ENCODE data around the gene TWIST2. TPM values are rescaled to one million over a fixed set of nuclear protein-coding genes. Genes with fewer than 3 reads are reported as not detected.
A peak's percentile ranks its signal among the peaks of the same experiment; 100 is the strongest.

Gene TWIST2
- total RNA-seq, 2 donors from 2014 or later = 7.5 to 40.5 TPM

DNA sequence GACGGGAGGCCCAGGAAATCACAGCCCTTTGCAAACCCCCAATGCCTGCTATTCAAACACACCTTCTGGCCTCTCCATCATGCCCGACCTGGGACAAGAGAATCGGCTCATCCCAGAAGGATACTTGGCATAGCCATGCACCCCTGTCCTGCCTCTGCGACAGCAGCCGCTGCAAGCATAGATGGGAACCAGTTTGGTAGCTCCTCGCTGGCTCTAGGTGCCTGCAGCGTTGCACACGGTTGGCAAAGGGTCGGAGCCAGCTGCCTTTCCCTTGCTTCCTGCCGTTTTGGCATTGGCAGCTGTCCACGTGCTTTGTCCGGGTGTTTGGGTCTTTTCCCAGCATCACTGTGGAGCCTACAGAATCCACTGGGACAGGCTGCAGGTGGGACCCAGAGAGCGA lies 76.9 kb downstream of the TWIST2 start:
- intact Hi-C loops (cut with DNase I) = no loop called here
- ATAC-seq = no peak
- WGBS, 2 donors = 59 to 60% methylated on average over 8 to 13 of the region's 13 CpGs
- Histone ChIP-seq H3K36me3 (replicated peaks in 1 of 2; ENCODE audit: insufficient read depth in 1 of 2, low read depth in 2 of 2) (no peaks in the 10 kb centered on the region), H3K4me1 (no peaks in the 10 kb centered on the region), H3K4me3 (no peak overlapping the region), H3K9me3 (no peaks in the 10 kb centered on the region), H3K27me3 (no peaks in the 10 kb centered on the region), H3K27ac (no peak overlapping the region)
- peak in 1 of 4 donors; percentile 8 for DNase-seq
- TF ChIP-seq, protein P1, sequence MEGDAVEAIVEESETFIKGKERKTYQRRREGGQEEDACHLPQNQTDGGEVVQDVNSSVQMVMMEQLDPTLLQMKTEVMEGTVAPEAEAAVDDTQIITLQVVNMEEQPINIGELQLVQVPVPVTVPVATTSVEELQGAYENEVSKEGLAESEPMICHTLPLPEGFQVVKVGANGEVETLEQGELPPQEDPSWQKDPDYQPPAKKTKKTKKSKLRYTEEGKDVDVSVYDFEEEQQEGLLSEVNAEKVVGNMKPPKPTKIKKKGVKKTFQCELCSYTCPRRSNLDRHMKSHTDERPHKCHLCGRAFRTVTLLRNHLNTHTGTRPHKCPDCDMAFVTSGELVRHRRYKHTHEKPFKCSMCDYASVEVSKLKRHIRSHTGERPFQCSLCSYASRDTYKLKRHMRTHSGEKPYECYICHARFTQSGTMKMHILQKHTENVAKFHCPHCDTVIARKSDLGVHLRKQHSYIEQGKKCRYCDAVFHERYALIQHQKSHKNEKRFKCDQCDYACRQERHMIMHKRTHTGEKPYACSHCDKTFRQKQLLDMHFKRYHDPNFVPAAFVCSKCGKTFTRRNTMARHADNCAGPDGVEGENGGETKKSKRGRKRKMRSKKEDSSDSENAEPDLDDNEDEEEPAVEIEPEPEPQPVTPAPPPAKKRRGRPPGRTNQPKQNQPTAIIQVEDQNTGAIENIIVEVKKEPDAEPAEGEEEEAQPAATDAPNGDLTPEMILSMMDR (IDR thresholded peaks at IDR 0.05) = no peak
- TF ChIP-seq POLR2A (IDR thresholded peaks at IDR 0.05) = no peak

GRCh38 chr2:238925281-238925680 lies 77.4 kb downstream of the TWIST2 start:
- WGBS, 2 donors = 69 to 76% methylated on average over 10 to 13 of the region's 13 CpGs
- no peak for TF ChIP-seq POLR2A (IDR thresholded peaks at IDR 0.05)
- TF ChIP-seq, protein P1 (IDR thresholded peaks at IDR 0.05) = no peak
- ATAC-seq (no peak), DNase-seq (no peak)
- intact Hi-C loops (cut with DNase I) = no loop called here
- H3K4me3 ChIP-seq = no peak overlapping the region
- no peaks in the 10 kb centered on the region for H3K27me3 ChIP-seq
- no peaks in the 10 kb centered on the region for H3K36me3 ChIP-seq (replicated peaks in 1 of 2; ENCODE audit: insufficient read depth in 1 of 2, low read depth in 2 of 2)
- no peaks in the 10 kb centered on the region for H3K4me1 ChIP-seq
- H3K9me3 ChIP-seq = no peaks in the 10 kb centered on the region
- H3K27ac ChIP-seq = no peak overlapping the region

GRCh38 chr2:238925816-238926521 lies 78.1 kb downstream of the TWIST2 start:
- no peaks in the 10 kb centered on the region for H3K27me3 ChIP-seq
- no peak for TF ChIP-seq POLR2A (IDR thresholded peaks at IDR 0.05)
- TF ChIP-seq, protein P1 (IDR thresholded peaks at IDR 0.05) = no peak
- H3K27ac ChIP-seq = no peak overlapping the region
- no peaks in the 10 kb centered on the region for H3K36me3 ChIP-seq (replicated peaks in 1 of 2; ENCODE audit: insufficient read depth in 1 of 2, low read depth in 2 of 2)
- H3K4me3 ChIP-seq = no peak overlapping the region
- H3K4me1 ChIP-seq = no peaks in the 10 kb centered on the region
- no peaks in the 10 kb centered on the region for H3K9me3 ChIP-seq
- intact Hi-C loops (cut with DNase I) = no loop called here
- no peak for ATAC-seq
- WGBS, 2 donors = 58 to 59% methylated on average over 20 of the region's 20 CpGs
- peak in 1 of 4 donors; percentile 3 for DNase-seq

GRCh38 chr2:238926761-238927611 lies 79.1 kb downstream of the TWIST2 start:
- no peaks in the 10 kb centered on the region for H3K9me3 ChIP-seq
- 68 to 72% methylated on average over 18 to 24 of the region's 24 CpGs for WGBS, 2 donors
- H3K4me1 ChIP-seq = no peaks in the 10 kb centered on the region
- H3K27ac ChIP-seq = no peak overlapping the region
- no peaks in the 10 kb centered on the region for H3K27me3 ChIP-seq
- TF ChIP-seq, protein P1 (IDR thresholded peaks at IDR 0.05) = no peak
- TF ChIP-seq POLR2A (IDR thresholded peaks at IDR 0.05) = no peak
- peak in 2 of 4 donors; percentile 1 to 7 for DNase-seq
- intact Hi-C loops (cut with DNase I) = no loop called here
- H3K4me3 ChIP-seq = no peak overlapping the region
- no peaks in the 10 kb centered on the region for H3K36me3 ChIP-seq (replicated peaks in 1 of 2; ENCODE audit: insufficient read depth in 1 of 2, low read depth in 2 of 2)
- no peak for ATAC-seq
